H9 (cell line): ENCODE measurements around the gene PAOX. TPM values are rescaled to one million over a fixed set of nuclear protein-coding genes. Genes with fewer than 3 reads are reported as not detected.

Source experiments
- DNase-seq: peaks from one replicate; pipeline ENCODE4 v3.0.0-alpha.2; 2017
- H2AFZ ChIP-seq: one replicate; pipeline ENCODE4 v1.6.1; 2013; ENCODE audit warnings: mild to moderate bottlenecking, low read length, control low read depth, moderate library complexity
- H2AK5ac ChIP-seq: 2 replicates; pipeline ENCODE4 v1.6.1; 2013; ENCODE audit warnings: low read length, control low read depth, mixed read lengths; ENCODE audit not compliant: insufficient read length
- H2BK120ac ChIP-seq: one replicate; pipeline ENCODE4 v1.6.1; 2013; ENCODE audit warnings: low read depth, mild to moderate bottlenecking, low read length, control low read depth, inconsistent platforms; ENCODE audit not compliant: poor library complexity, severe bottlenecking
- H2BK12ac ChIP-seq: 2 replicates; pipeline ENCODE4 v1.6.1; 2013; ENCODE audit warnings: low read length, control low read depth, mixed read lengths, low read depth; ENCODE audit not compliant: insufficient read length
- H2BK15ac ChIP-seq: 2 replicates; pipeline ENCODE4 v1.6.1; 2013; ENCODE audit warnings: low read depth, low read length, control low read depth
- H2BK20ac ChIP-seq: one replicate; pipeline ENCODE4 v1.6.1; 2013; ENCODE audit warnings: low read depth, mild to moderate bottlenecking, low read length, control low read depth, inconsistent platforms; ENCODE audit not compliant: poor library complexity, severe bottlenecking
- H2BK5ac ChIP-seq: 2 replicates; pipeline ENCODE4 v1.6.1; 2013; ENCODE audit warnings: low read length, control low read depth, mixed read lengths; ENCODE audit not compliant: insufficient read length
- H3K14ac ChIP-seq: 2 replicates; pipeline ENCODE4 v1.6.1; 2013; ENCODE audit warnings: low read length, control low read depth; ENCODE audit not compliant: insufficient read depth
- H3K18ac ChIP-seq: 2 replicates; pipeline ENCODE4 v1.6.1; 2013; ENCODE audit warnings: low read depth, mild to moderate bottlenecking, mixed read lengths, low read length, control low read depth; ENCODE audit not compliant: insufficient read length
- H3K23ac ChIP-seq: 2 replicates; pipeline ENCODE4 v1.6.1; 2013; ENCODE audit warnings: low read length, control low read depth, mixed read lengths, low read depth; ENCODE audit not compliant: insufficient read length
- H3K23me2 ChIP-seq: 2 replicates; pipeline ENCODE4 v1.6.1; 2013; ENCODE audit warnings: low read depth, mild to moderate bottlenecking, mixed read lengths, low read length, control low read depth; ENCODE audit not compliant: insufficient read length, poor library complexity, severe bottlenecking
- H3K27ac ChIP-seq: 2 replicates; pipeline ENCODE4 v1.5.1; 2013; ENCODE audit warnings: low read length, control low read depth, mixed read lengths, low read depth; ENCODE audit not compliant: insufficient read length
- H3K27me3 ChIP-seq: 2 replicates; pipeline ENCODE4 v1.6.1; 2013; ENCODE audit warnings: low read length, control low read depth, inconsistent platforms; ENCODE audit not compliant: insufficient read depth
- H3K4ac ChIP-seq: 2 replicates; pipeline ENCODE4 v1.6.1; 2013; ENCODE audit warnings: low read depth, mild to moderate bottlenecking, control low read depth, inconsistent platforms, low read length, moderate library complexity
- H3K4me1 ChIP-seq: 2 replicates; pipeline ENCODE4 v1.6.1; 2013; ENCODE audit warnings: low read length, control low read depth, inconsistent platforms; ENCODE audit not compliant: insufficient read depth
- H3K4me2 ChIP-seq: 2 replicates; pipeline ENCODE4 v1.6.1; 2013; ENCODE audit warnings: low read length, control low read depth, mixed read lengths; ENCODE audit not compliant: insufficient read length, insufficient read depth
- H3K56ac ChIP-seq: 2 replicates; pipeline ENCODE4 v1.6.1; 2013; ENCODE audit warnings: low read depth, mild to moderate bottlenecking, mixed read lengths, low read length, control low read depth; ENCODE audit not compliant: insufficient read length
- H3K79me1 ChIP-seq: 2 replicates; pipeline ENCODE4 v1.6.1; 2013; ENCODE audit warnings: low read depth, mild to moderate bottlenecking, moderate library complexity, low read length, control low read depth, inconsistent platforms; ENCODE audit not compliant: insufficient read depth, poor library complexity, severe bottlenecking
- H3K79me2 ChIP-seq: 2 replicates; pipeline ENCODE4 v1.6.1; 2013; ENCODE audit warnings: low read length, control low read depth, inconsistent platforms; ENCODE audit not compliant: insufficient read depth
- H3K9ac ChIP-seq: 2 replicates; pipeline ENCODE4 v1.6.1; 2013; ENCODE audit warnings: low read length, control low read depth, mixed read lengths; ENCODE audit not compliant: insufficient read length; ENCODE audit errors: extremely low read depth
- H3K9me3 ChIP-seq: one replicate; pipeline ENCODE4 v1.6.1; 2013; ENCODE audit warnings: low read depth, low read length, inconsistent platforms; ENCODE audit not compliant: control insufficient read depth
- H3T11ph ChIP-seq: one replicate; pipeline ENCODE4 v1.6.1; 2013; ENCODE audit warnings: mild to moderate bottlenecking, low read length, control low read depth, inconsistent platforms
- H4K20me1 ChIP-seq: one replicate; pipeline ENCODE4 v1.6.1; 2013; ENCODE audit not compliant: control insufficient read depth, insufficient read length, insufficient read depth
- H4K5ac ChIP-seq: 2 replicates; pipeline ENCODE4 v1.6.1; 2013; ENCODE audit warnings: low read depth, mild to moderate bottlenecking, mixed read lengths, low read length, control low read depth; ENCODE audit not compliant: insufficient read length
- H4K8ac ChIP-seq: replicated peaks from 2 replicates; pipeline ENCODE4 v1.6.1; 2013; ENCODE audit warnings: low read length, control low read depth, mixed read lengths, low read depth; ENCODE audit not compliant: insufficient read length
- H4K91ac ChIP-seq: 2 replicates; pipeline ENCODE4 v1.6.1; 2013; ENCODE audit warnings: low read depth, mild to moderate bottlenecking, moderate library complexity, mixed read lengths, low read length, control low read depth; ENCODE audit not compliant: insufficient read length
- H3K27ac Mint-ChIP-seq, 3 experiments: 2 replicates in 2 of 3; 3 replicates in 1 of 3; pipeline ENCODE4 v1.8.0; 2020 to 2021; ENCODE audit warnings: mixed read lengths in 3 of 3, mild to moderate bottlenecking in 1 of 3, moderate library complexity in 1 of 3
- H3K27me3 Mint-ChIP-seq: 2 replicates; pipeline ENCODE4 v1.8.0; 2021; ENCODE audit warnings: low read depth, mild to moderate bottlenecking, moderate library complexity, mixed read lengths
- H3K36me3 Mint-ChIP-seq, 3 experiments: 2 replicates in 2 of 3; 3 replicates in 1 of 3; pipeline ENCODE4 v1.8.0; 2020 to 2021; ENCODE audit warnings: low read depth in 3 of 3, mixed read lengths in 3 of 3; ENCODE audit not compliant: insufficient read depth in 1 of 3
- H3K4me1 Mint-ChIP-seq, 2 experiments: 2 replicates each; pipeline ENCODE4 v1.8.0; 2020; ENCODE audit warnings: mixed read lengths in 2 of 2
- H3K4me3 Mint-ChIP-seq, 2 experiments: 2 replicates in 1 of 2; 3 replicates in 1 of 2; pipeline ENCODE4 v1.8.0; 2020 to 2021; ENCODE audit warnings: mild to moderate bottlenecking in 2 of 2, mixed read lengths in 2 of 2, moderate library complexity in 1 of 2
- H3K9me3 Mint-ChIP-seq, 2 experiments: 2 replicates in 1 of 2; 3 replicates in 1 of 2; pipeline ENCODE4 v1.8.0; 2020; ENCODE audit warnings: mild to moderate bottlenecking in 2 of 2, mixed read lengths in 2 of 2, moderate library complexity in 1 of 2
- CTCF ChIP-seq: fragments of 200-600 bp; sonication (generic); conservative IDR thresholded peaks from 3 replicates; pipeline ENCODE4 v1.8.0; 2021; ENCODE audit warnings: antibody characterized with exemption, mild to moderate bottlenecking
- WGBS: extraction: QIAGEN DNeasy Blood & Tissue Kit; methylation state at CpG from one replicate; pipeline ENCODE4 v1.1.7; 2013; ENCODE audit warnings: missing lambda C conversion rate, low lambda C conversion rate, mixed read lengths; ENCODE audit not compliant: insufficient read length; ENCODE audit errors: extremely low coverage; 5-methylcytosine and 5-hydroxymethylcytosine counted together
- total RNA-seq: library from RNA; stranded (reverse); gene quantifications from 2 replicates; pipeline ENCODE4 v1.2.1, GENCODE V29; 2021

Gene PAOX
- total RNA-seq, 1 experiment from 2014 or later, result 5.6 TPM

GRCh38 chr10:133334503-133335245 is 44.4 kb upstream of the PAOX start:
- H4K8ac ChIP-seq, result no peak overlapping the region
- H2BK120ac ChIP-seq, result no peak overlapping the region
- H3K36me3 Mint-ChIP-seq, result no peaks in the 10 kb centered on the region
- no peaks in the 10 kb centered on the region for H3K9me3 ChIP-seq
- no peak overlapping the region for H4K91ac ChIP-seq
- no peak overlapping the region for H3K27ac ChIP-seq
- no peak for TF ChIP-seq CTCF
- peaks cover 55% of the 10 kb centered on the region for H3K27me3 Mint-ChIP-seq
- H2AFZ ChIP-seq, result no peak overlapping the region
- no peak overlapping the region for H3K23ac ChIP-seq
- H3K27ac Mint-ChIP-seq, result no peak overlapping the region; a peak in 1 of 7 replicates
- peaks cover 0 to 5% of the 10 kb centered on the region in 2 experiments; a peak in 3 of 4 replicates for H3K4me1 Mint-ChIP-seq
- no peak overlapping the region for H2BK20ac ChIP-seq
- H4K5ac ChIP-seq, result no peak overlapping the region
- no peak overlapping the region for H3T11ph ChIP-seq
- peaks cover 12% of the 10 kb centered on the region for H3K23me2 ChIP-seq
- no peak overlapping the region; the same call in 1 of the 2 replicates for H2BK15ac ChIP-seq
- H3K14ac ChIP-seq, result no peak overlapping the region; the same call in 1 of the 2 replicates
- H3K9me3 Mint-ChIP-seq, result peaks cover 13% of the 10 kb centered on the region in 2 experiments
- DNase-seq, result no peak
- H4K20me1 ChIP-seq, result no peaks in the 10 kb centered on the region
- H3K18ac ChIP-seq, result peak overlapping the region; percentile 52
- no peak overlapping the region for H2BK5ac ChIP-seq
- H3K79me1 ChIP-seq, result no peaks in the 10 kb centered on the region
- no peak overlapping the region for H3K4ac ChIP-seq
- no CpG with 5 or more reads among the region's 51 CpGs for WGBS
- H3K4me1 ChIP-seq, result no peaks in the 10 kb centered on the region
- no peaks in the 10 kb centered on the region for H3K79me2 ChIP-seq
- H3K56ac ChIP-seq, result no peak overlapping the region
- H2BK12ac ChIP-seq, result no peak overlapping the region
- no peak overlapping the region for H3K9ac ChIP-seq
- peak overlapping the region; percentile 51 to 76 for H3K4me3 Mint-ChIP-seq
- H2AK5ac ChIP-seq, result no peak overlapping the region
- peaks cover 44% of the 10 kb centered on the region for H3K27me3 ChIP-seq
- H3K4me2 ChIP-seq, result peak overlapping the region; percentile 20
